Duodenal mucosa (tissue), 2 donors: ENCODE results near the gene GABRR2.

Source experiments
- H3K27ac ChIP-seq: one replicate; pipeline ENCODE4 v1.7.0; 2013; ENCODE audit warnings: low read depth, low read length
- H3K27me3 ChIP-seq, 2 donors: one replicate each; pipeline ENCODE4 v1.7.0; 2013; ENCODE audit warnings: low read length in 2 of 2, control low read depth in 1 of 2; ENCODE audit not compliant: insufficient read depth in 2 of 2, control insufficient read depth in 1 of 2
- H3K36me3 ChIP-seq, 2 donors: one replicate each; pipeline ENCODE4 v1.7.0; 2013; ENCODE audit warnings: low read length in 2 of 2, control low read depth in 1 of 2; ENCODE audit not compliant: insufficient read depth in 2 of 2, control insufficient read depth in 1 of 2
- H3K4me1 ChIP-seq, 2 donors: one replicate each; pipeline ENCODE4 v1.7.0; 2013; ENCODE audit warnings: low read length in 2 of 2, control low read depth in 1 of 2; ENCODE audit not compliant: insufficient read depth in 2 of 2, control insufficient read depth in 1 of 2
- H3K4me3 ChIP-seq, 2 donors: one replicate each; pipeline ENCODE4 v1.7.0; 2013; ENCODE audit warnings: low read length in 2 of 2, low read depth in 1 of 2
- H3K9ac ChIP-seq, 2 donors: one replicate each; pipeline ENCODE4 v1.7.0; 2013; ENCODE audit warnings: low read length in 2 of 2, low read depth in 1 of 2
- H3K9me3 ChIP-seq, 2 donors: one replicate each; pipeline ENCODE4 v1.7.0; 2013; ENCODE audit warnings: low read length in 2 of 2, control low read depth in 1 of 2; ENCODE audit not compliant: control insufficient read depth in 1 of 2

GABRR2 gene

GRCh38 chr6:89281779-89282246 is 33.3 kb downstream of the GABRR2 start:
- no peak overlapping the region for H3K9ac ChIP-seq
- no peak overlapping the region for H3K4me3 ChIP-seq
- no peaks in the 10 kb centered on the region for H3K27me3 ChIP-seq
- H3K9me3 ChIP-seq: no peaks in the 10 kb centered on the region
- H3K36me3 ChIP-seq: no peaks in the 10 kb centered on the region
- H3K27ac ChIP-seq: no peak overlapping the region
- H3K4me1 ChIP-seq: no peaks in the 10 kb centered on the region

GRCh38 chr6:89278956-89279355 is 36.1 kb downstream of the GABRR2 start:
- Histone ChIP-seq H3K9ac (no peak overlapping the region), H3K36me3 (no peaks in the 10 kb centered on the region), H3K27ac (no peak overlapping the region), H3K9me3 (no peaks in the 10 kb centered on the region), H3K4me3 (no peak overlapping the region), H3K4me1 (no peaks in the 10 kb centered on the region), H3K27me3 (no peaks in the 10 kb centered on the region)

- Histone ChIP-seq H3K36me3 (no peaks in the 10 kb centered on the region), H3K4me1 (no peaks in the 10 kb centered on the region), H3K9me3 (no peaks in the 10 kb centered on the region), H3K4me3 (no peak overlapping the region), H3K9ac (no peak overlapping the region), H3K27ac (no peak overlapping the region), H3K27me3 (no peaks in the 10 kb centered on the region)
Measured at GRCh38 chr6:89275900-89276299, 39.2 kb downstream of the GABRR2 start.

- no peaks in the 10 kb centered on the region for H3K36me3 ChIP-seq
- no peaks in the 10 kb centered on the region for H3K9me3 ChIP-seq
- H3K4me3 ChIP-seq: no peak overlapping the region
- H3K4me1 ChIP-seq: no peaks in the 10 kb centered on the region
- no peak overlapping the region for H3K27ac ChIP-seq
- H3K27me3 ChIP-seq: no peaks in the 10 kb centered on the region
- H3K9ac ChIP-seq: no peak overlapping the region
Measured at GRCh38 chr6:89273816-89274215, 41.3 kb downstream of the GABRR2 start.

GRCh38 chr6:89272596-89272995 is 42.5 kb downstream of the GABRR2 start:
- Histone ChIP-seq H3K9me3 (no peaks in the 10 kb centered on the region), H3K36me3 (no peaks in the 10 kb centered on the region), H3K9ac (no peak overlapping the region), H3K4me1 (no peaks in the 10 kb centered on the region), H3K4me3 (no peak overlapping the region), H3K27me3 (no peaks in the 10 kb centered on the region), H3K27ac (no peak overlapping the region)

GRCh38 chr6:89270951-89271721 is 44.0 kb downstream of the GABRR2 start:
- Histone ChIP-seq H3K9ac (no peak overlapping the region), H3K27me3 (no peaks in the 10 kb centered on the region), H3K4me1 (no peaks in the 10 kb centered on the region), H3K9me3 (no peaks in the 10 kb centered on the region), H3K27ac (no peak overlapping the region), H3K36me3 (no peaks in the 10 kb centered on the region), H3K4me3 (no peak overlapping the region)

GRCh38 chr6:89269981-89270380 is 45.1 kb downstream of the GABRR2 start:
- Histone ChIP-seq H3K4me1 (no peaks in the 10 kb centered on the region), H3K36me3 (no peaks in the 10 kb centered on the region), H3K27ac (no peak overlapping the region), H3K9ac (no peak overlapping the region), H3K9me3 (no peaks in the 10 kb centered on the region), H3K27me3 (no peaks in the 10 kb centered on the region), H3K4me3 (no peak overlapping the region)

- no peaks in the 10 kb centered on the region for H3K36me3 ChIP-seq
- H3K27ac ChIP-seq: no peak overlapping the region
- H3K9ac ChIP-seq: no peak overlapping the region
- H3K27me3 ChIP-seq: no peaks in the 10 kb centered on the region
- no peaks in the 10 kb centered on the region for H3K4me1 ChIP-seq
- H3K9me3 ChIP-seq: no peaks in the 10 kb centered on the region
- H3K4me3 ChIP-seq: no peak overlapping the region
Measured at GRCh38 chr6:89269252-89269651, 45.8 kb downstream of the GABRR2 start.

GRCh38 chr6:89268776-89269175 is 46.3 kb downstream of the GABRR2 start:
- no peaks in the 10 kb centered on the region for H3K4me1 ChIP-seq
- no peak overlapping the region for H3K4me3 ChIP-seq
- H3K27ac ChIP-seq: no peak overlapping the region
- no peaks in the 10 kb centered on the region for H3K36me3 ChIP-seq
- H3K9ac ChIP-seq: no peak overlapping the region
- no peaks in the 10 kb centered on the region for H3K9me3 ChIP-seq
- H3K27me3 ChIP-seq: no peaks in the 10 kb centered on the region

- Histone ChIP-seq H3K4me1 (no peaks in the 10 kb centered on the region), H3K9me3 (no peaks in the 10 kb centered on the region), H3K4me3 (no peak overlapping the region), H3K27ac (no peak overlapping the region), H3K27me3 (no peaks in the 10 kb centered on the region), H3K9ac (no peak overlapping the region), H3K36me3 (no peaks in the 10 kb centered on the region)
Measured at GRCh38 chr6:89267918-89268317, 47.2 kb downstream of the GABRR2 start.
